Measurements from ENCODE around the gene DLGAP1. TPM values are rescaled to one million over a fixed set of nuclear protein-coding genes. Genes with fewer than 3 reads are reported as not detected.

Gene DLGAP1
- total RNA-seq, 1 experiment from 2014 or later = 0.07 TPM

DNA sequence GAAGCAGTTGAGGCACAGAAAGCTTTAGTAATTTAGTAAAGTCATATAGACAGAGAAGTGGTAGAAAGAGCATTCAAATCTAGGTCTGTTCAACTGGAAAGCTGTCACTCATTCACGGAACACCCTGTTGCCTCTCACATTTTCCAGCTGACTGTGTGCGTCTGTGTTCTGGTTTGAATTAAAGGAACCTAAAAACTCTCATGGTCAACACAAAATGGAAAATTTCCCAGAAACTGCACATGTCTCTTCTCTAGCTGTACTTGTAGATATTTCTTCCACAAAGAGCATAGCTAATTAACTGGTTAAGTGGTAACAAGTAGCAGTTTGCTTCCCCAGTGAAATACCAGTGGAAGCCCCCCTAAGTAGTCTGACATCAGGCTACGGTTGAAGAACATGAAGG is 614.3 kb downstream of the DLGAP1 start:
- POLR2A ChIA-PET = no interaction called here
- CTCF ChIA-PET = no interaction called here
- no peaks in the 10 kb centered on the region for H3K4me1 ChIP-seq
- intact Hi-C loops (cut with micrococcal nuclease; ENCODE audit: unreplicated experiment) = no loop called here
- no peak for DNase-seq
- H3K4me3 ChIP-seq (ENCODE audit: low read depth, low read length) = no peak overlapping the region
- no peaks in the 10 kb centered on the region for H3K36me3 ChIP-seq (ENCODE audit: control insufficient read depth, insufficient read depth, low read length)
- H3K9me3 ChIP-seq = no peaks in the 10 kb centered on the region
- BruUV-seq (replicated peaks) = no TSS peak
- TF ChIP-seq, protein P1, sequence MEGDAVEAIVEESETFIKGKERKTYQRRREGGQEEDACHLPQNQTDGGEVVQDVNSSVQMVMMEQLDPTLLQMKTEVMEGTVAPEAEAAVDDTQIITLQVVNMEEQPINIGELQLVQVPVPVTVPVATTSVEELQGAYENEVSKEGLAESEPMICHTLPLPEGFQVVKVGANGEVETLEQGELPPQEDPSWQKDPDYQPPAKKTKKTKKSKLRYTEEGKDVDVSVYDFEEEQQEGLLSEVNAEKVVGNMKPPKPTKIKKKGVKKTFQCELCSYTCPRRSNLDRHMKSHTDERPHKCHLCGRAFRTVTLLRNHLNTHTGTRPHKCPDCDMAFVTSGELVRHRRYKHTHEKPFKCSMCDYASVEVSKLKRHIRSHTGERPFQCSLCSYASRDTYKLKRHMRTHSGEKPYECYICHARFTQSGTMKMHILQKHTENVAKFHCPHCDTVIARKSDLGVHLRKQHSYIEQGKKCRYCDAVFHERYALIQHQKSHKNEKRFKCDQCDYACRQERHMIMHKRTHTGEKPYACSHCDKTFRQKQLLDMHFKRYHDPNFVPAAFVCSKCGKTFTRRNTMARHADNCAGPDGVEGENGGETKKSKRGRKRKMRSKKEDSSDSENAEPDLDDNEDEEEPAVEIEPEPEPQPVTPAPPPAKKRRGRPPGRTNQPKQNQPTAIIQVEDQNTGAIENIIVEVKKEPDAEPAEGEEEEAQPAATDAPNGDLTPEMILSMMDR (IDR thresholded peaks at IDR 0.05; ENCODE audit: insufficient read depth in 1 of 2, low read depth in 1 of 2, low read length in 1 of 2, severe bottlenecking in 1 of 2, unreplicated experiment in 1 of 2) = no peak
- Mint-ChIP-seq H3K27ac (ENCODE audit: unreplicated experiment) (no peak overlapping the region), H3K27me3 (ENCODE audit: insufficient read depth, unreplicated experiment) (peaks cover 9% of the 10 kb centered on the region), H3K9me3 (ENCODE audit: unreplicated experiment) (no peaks in the 10 kb centered on the region), H3K4me3 (ENCODE audit: unreplicated experiment) (no peak overlapping the region), H3K36me3 (ENCODE audit: insufficient read depth, unreplicated experiment) (no peaks in the 10 kb centered on the region), H3K4me1 (ENCODE audit: low read depth, unreplicated experiment) (peaks cover 6% of the 10 kb centered on the region)
- no peaks in the 10 kb centered on the region for H3K27me3 ChIP-seq (replicated peaks; ENCODE audit: control insufficient read depth, insufficient read depth, low read length)

DNA sequence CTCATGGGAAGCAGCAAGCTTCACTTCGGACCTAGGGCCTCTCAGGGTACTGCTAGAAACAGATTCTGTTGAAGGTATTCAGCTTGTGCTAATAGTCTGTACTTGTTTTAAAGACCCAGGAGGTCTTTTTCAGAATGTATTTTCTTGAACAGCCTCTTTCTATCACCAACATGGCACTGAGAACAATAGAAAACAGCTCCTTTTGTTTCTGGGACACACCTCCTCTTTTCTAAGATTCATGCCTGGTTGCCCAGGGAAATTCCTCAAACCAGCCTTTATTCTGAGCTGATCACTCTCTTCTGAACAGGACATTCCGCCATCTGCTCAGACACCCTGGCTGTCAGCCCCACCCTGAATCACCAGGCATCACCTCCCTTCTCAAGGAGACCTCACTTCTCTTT is 615.5 kb downstream of the DLGAP1 start:
- intact Hi-C loops (cut with micrococcal nuclease; ENCODE audit: unreplicated experiment) = no loop called here
- Mint-ChIP-seq H3K27ac (ENCODE audit: unreplicated experiment) (no peak overlapping the region), H3K4me3 (ENCODE audit: unreplicated experiment) (no peak overlapping the region), H3K4me1 (ENCODE audit: low read depth, unreplicated experiment) (peaks cover 6% of the 10 kb centered on the region), H3K36me3 (ENCODE audit: insufficient read depth, unreplicated experiment) (no peaks in the 10 kb centered on the region), H3K9me3 (ENCODE audit: unreplicated experiment) (no peaks in the 10 kb centered on the region), H3K27me3 (ENCODE audit: insufficient read depth, unreplicated experiment) (peaks cover 11% of the 10 kb centered on the region)
- no peaks in the 10 kb centered on the region for H3K4me1 ChIP-seq
- TF ChIP-seq, protein P1 (IDR thresholded peaks at IDR 0.05; ENCODE audit: insufficient read depth in 1 of 2, low read depth in 1 of 2, low read length in 1 of 2, severe bottlenecking in 1 of 2, unreplicated experiment in 1 of 2) = no peak
- H3K4me3 ChIP-seq (ENCODE audit: low read depth, low read length) = no peak overlapping the region
- H3K27me3 ChIP-seq (replicated peaks; ENCODE audit: control insufficient read depth, insufficient read depth, low read length) = no peaks in the 10 kb centered on the region
- no TSS peak for BruUV-seq (replicated peaks)
- no peaks in the 10 kb centered on the region for H3K36me3 ChIP-seq (ENCODE audit: control insufficient read depth, insufficient read depth, low read length)
- ChIA-PET CTCF (interaction anchor here (1.1 kb wide), 1 partner anchor 68 kb away, joined by 3 read pairs; no protein-coding TSS in a partner anchor), POLR2A (no interaction called here)
- DNase-seq = no peak
- H3K9me3 ChIP-seq = no peaks in the 10 kb centered on the region

DNA sequence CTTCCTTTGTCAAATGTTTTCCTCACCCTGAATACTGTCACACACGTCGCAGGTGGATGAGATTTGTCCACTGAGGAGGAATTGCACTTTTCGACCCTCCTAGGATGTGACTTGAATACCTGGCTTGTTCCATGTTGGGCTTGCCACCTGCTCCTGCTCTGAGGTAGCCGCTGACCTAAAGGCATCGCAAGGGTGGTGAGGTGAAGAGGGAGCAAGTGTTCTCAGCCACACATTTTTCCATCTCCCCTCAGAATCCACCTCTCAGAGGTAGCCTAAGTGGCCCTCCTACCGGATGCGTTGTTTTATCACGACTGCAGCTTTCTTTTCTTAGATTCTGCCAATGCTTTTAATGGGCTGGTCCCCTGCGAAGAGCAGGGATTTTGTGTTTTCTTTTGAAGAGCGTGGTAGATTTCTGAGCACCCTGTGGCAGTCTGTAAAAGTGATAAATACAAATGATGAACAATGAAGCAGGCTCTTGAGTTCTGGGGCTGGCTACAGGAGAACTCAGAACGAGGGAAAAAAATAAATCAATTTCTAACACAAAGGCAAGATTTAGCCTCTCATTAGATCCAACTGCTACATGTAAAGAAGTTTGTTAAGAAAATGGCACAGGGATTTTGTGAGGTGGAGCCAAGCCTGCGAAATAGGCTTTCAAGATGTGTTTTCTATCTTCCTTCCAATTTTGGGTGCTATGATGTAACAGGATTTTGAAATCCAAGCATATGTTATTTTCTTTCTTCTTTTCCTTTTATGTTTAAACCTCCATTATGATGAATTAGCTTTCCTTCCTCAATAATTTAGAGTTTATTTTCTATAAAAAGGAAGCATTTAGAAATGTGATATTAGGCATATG is 618.4 kb downstream of the DLGAP1 start:
- Mint-ChIP-seq H3K27me3 (ENCODE audit: insufficient read depth, unreplicated experiment) (peaks cover 9% of the 10 kb centered on the region), H3K9me3 (ENCODE audit: unreplicated experiment) (no peaks in the 10 kb centered on the region), H3K4me3 (ENCODE audit: unreplicated experiment) (no peak overlapping the region), H3K4me1 (ENCODE audit: low read depth, unreplicated experiment) (no peaks in the 10 kb centered on the region), H3K27ac (ENCODE audit: unreplicated experiment) (no peak overlapping the region), H3K36me3 (ENCODE audit: insufficient read depth, unreplicated experiment) (no peaks in the 10 kb centered on the region)
- ChIA-PET CTCF (interaction anchor here (0.6 kb wide), 1 partner anchor 20 kb away, joined by 4 read pairs; no protein-coding TSS in a partner anchor), POLR2A (no interaction called here)
- H3K4me1 ChIP-seq = no peaks in the 10 kb centered on the region
- H3K27me3 ChIP-seq (replicated peaks; ENCODE audit: control insufficient read depth, insufficient read depth, low read length) = no peaks in the 10 kb centered on the region
- H3K4me3 ChIP-seq (ENCODE audit: low read depth, low read length) = no peak overlapping the region
- no peaks in the 10 kb centered on the region for H3K9me3 ChIP-seq
- TF ChIP-seq, protein P1 (IDR thresholded peaks at IDR 0.05; ENCODE audit: insufficient read depth in 1 of 2, low read depth in 1 of 2, low read length in 1 of 2, severe bottlenecking in 1 of 2, unreplicated experiment in 1 of 2) = no peak
- no peaks in the 10 kb centered on the region for H3K36me3 ChIP-seq (ENCODE audit: control insufficient read depth, insufficient read depth, low read length)
- no TSS peak for BruUV-seq (replicated peaks)
- DNase-seq = no peak
- intact Hi-C loops (cut with micrococcal nuclease; ENCODE audit: unreplicated experiment) = no loop called here

Measured in Caco-2 (cell line).